Measurements from ENCODE around the gene PPP1R14C. TPM values are rescaled to one million over a fixed set of nuclear protein-coding genes. Genes with fewer than 3 reads are reported as not detected.

The PPP1R14C gene
- polyA plus RNA-seq, 2 of the 4 experiments (the other 2 are of a cell fraction) = 0.34 to 0.43 TPM

DNA sequence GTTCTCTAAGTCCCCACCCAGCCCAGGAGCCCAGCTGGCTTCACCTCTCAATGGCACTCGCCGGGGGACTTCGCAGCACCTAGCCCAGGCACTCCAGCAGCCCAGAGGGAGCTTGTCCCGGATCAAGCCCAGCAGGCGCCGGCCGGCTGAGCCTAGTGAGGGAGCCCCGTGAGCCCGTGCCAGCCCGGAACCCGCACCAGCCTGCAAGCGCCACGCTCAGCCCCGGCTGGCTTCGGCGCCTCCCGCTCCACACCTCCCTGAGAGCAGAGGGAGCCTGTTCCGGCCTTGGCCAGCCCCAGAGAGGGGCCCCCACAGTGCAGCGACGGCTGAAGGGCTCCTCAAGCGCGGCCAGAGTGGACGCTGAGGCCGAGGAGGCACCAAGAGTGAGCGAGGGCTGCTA, 27.1 kb upstream of the PPP1R14C start:
- H3K4me3 ChIP-seq = no peak overlapping the region
- H3K4me1 ChIP-seq = no peaks in the 10 kb centered on the region
- DNase-seq (ENCODE audit: low read depth in 1 of 2, low spot score in 1 of 2) (no peak), FAIRE-seq (no peak), ATAC-seq (no peak)
- H3K9me3 ChIP-seq = no peaks in the 10 kb centered on the region
- no peak overlapping the region for H3K27ac ChIP-seq
- TF ChIP-seq CHD4 (IDR thresholded peaks at IDR 0.05; ENCODE audit: borderline replicate concordance) = no peak
- TF ChIP-seq, protein P1, sequence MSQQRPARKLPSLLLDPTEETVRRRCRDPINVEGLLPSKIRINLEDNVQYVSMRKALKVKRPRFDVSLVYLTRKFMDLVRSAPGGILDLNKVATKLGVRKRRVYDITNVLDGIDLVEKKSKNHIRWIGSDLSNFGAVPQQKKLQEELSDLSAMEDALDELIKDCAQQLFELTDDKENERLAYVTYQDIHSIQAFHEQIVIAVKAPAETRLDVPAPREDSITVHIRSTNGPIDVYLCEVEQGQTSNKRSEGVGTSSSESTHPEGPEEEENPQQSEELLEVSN (IDR thresholded peaks at IDR 0.05; ENCODE audit: borderline replicate concordance, low read depth) = no peak
- TF ChIP-seq EHMT2 (IDR thresholded peaks at IDR 0.05; ENCODE audit: low read depth) = no peak
- TF ChIP-seq, protein P2, sequence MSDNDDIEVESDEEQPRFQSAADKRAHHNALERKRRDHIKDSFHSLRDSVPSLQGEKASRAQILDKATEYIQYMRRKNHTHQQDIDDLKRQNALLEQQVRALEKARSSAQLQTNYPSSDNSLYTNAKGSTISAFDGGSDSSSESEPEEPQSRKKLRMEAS (IDR thresholded peaks at IDR 0.05) = no peak
- TF ChIP-seq CEBPB (IDR thresholded peaks at IDR 0.05) = no peak
- TF ChIP-seq HOXB5 (CRISPR knock-in tag; IDR thresholded peaks at IDR 0.05) = no peak
- TF ChIP-seq HOXB13 (CRISPR knock-in tag; IDR thresholded peaks at IDR 0.05; ENCODE audit: low read depth) = no peak
- TF ChIP-seq KDM5A (IDR thresholded peaks at IDR 0.05) = no peak
- no peak for TF ChIP-seq ZC3H11A (IDR thresholded peaks at IDR 0.05)
- no peak for TF ChIP-seq RARB (CRISPR knock-in tag; IDR thresholded peaks at IDR 0.05)
- TF ChIP-seq KDM1A (IDR thresholded peaks at IDR 0.05; ENCODE audit: low read depth) = no peak
- no peak for TF ChIP-seq FOXS1 (CRISPR knock-in tag; IDR thresholded peaks at IDR 0.05)
- TF ChIP-seq, protein P3, sequence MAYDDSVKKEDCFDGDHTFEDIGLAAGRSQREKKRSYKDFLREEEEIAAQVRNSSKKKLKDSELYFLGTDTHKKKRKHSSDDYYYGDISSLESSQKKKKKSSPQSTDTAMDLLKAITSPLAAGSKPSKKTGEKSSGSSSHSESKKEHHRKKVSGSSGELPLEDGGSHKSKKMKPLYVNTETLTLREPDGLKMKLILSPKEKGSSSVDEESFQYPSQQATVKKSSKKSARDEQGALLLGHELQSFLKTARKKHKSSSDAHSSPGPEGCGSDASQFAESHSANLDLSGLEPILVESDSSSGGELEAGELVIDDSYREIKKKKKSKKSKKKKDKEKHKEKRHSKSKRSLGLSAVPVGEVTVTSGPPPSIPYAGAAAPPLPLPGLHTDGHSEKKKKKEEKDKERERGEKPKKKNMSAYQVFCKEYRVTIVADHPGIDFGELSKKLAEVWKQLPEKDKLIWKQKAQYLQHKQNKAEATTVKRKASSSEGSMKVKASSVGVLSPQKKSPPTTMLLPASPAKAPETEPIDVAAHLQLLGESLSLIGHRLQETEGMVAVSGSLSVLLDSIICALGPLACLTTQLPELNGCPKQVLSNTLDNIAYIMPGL (CRISPR knock-in tag; IDR thresholded peaks at IDR 0.05; ENCODE audit: borderline replicate concordance) = no peak
- no peak for TF ChIP-seq RCOR1 (IDR thresholded peaks at IDR 0.05; ENCODE audit: low read depth, low read length)
- WGBS (ENCODE audit: missing lambda C conversion rate) = no CpG with 5 or more reads among the region's 25 CpGs
- CTCF ChIA-PET = interaction anchor here (1.0 kb wide), 1 partner anchor 65 kb away, joined by 3 read pairs; no protein-coding TSS in a partner anchor
- no peak overlapping the region for H3K4me2 ChIP-seq
- POLR2A ChIA-PET = no interaction called here

DNA sequence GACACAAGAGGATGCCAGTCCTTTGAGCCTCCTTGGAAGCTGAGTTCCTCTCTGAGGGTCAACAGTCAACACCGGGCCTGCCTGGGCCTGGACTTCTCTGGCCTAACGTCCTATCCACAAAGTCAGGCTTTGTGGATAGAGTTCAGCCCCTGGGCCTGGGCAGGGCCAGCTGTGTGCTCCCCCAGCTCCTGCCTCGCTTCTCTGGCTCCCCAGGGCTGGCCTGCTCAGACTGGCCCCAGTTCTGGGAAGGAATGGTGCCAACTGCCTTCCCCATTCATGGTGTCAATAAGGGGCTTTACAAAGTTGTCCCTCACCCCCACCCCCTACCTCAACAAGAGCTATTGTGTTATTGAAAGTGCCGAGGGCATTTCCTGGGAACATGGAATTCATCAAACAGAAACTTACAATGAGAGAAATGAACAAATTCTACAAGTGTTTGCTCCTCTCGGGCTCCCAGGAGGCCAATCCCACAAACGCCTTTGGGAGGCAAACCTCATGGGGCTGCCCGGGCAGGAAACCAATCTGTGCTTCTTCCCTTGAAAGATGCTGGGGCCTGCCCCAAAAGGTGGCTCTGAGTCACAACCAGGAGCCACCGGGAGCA, 26.5 kb upstream of the PPP1R14C start:
- CTCF ChIA-PET = no interaction called here

More for the DNA sequence above, 26.5 kb upstream of the PPP1R14C start:
- TF ChIP-seq FOSL2 (IDR thresholded peaks at IDR 0.05) (no peak), FOSL2 (CRISPR knock-in tag; IDR thresholded peaks at IDR 0.05) (no peak), EHMT2 (IDR thresholded peaks at IDR 0.05; ENCODE audit: low read depth) (no peak), RNF2 (IDR thresholded peaks at IDR 0.05; ENCODE audit: borderline replicate concordance, low read depth) (no peak), HOXB13 (CRISPR knock-in tag; IDR thresholded peaks at IDR 0.05; ENCODE audit: low read depth) (no peak), ZFP36 (IDR thresholded peaks at IDR 0.05; ENCODE audit: borderline replicate concordance, partially characterized antibody) (no peak), KDM1A (IDR thresholded peaks at IDR 0.05; ENCODE audit: low read depth) (no peak), HEYL (CRISPR knock-in tag; IDR thresholded peaks at IDR 0.05) (no peak), EHF (CRISPR knock-in tag; IDR thresholded peaks at IDR 0.05) (no peak), TP53 (CRISPR knock-in tag; IDR thresholded peaks at IDR 0.05) (no peak), PHF8 (IDR thresholded peaks at IDR 0.05; ENCODE audit: borderline replicate concordance, low read depth) (no peak), CHD4 (IDR thresholded peaks at IDR 0.05; ENCODE audit: borderline replicate concordance) (no peak), RARB (CRISPR knock-in tag; IDR thresholded peaks at IDR 0.05) (no peak), ZNF302 (CRISPR knock-in tag; IDR thresholded peaks at IDR 0.05) (no peak), MAZ (IDR thresholded peaks at IDR 0.05; ENCODE audit: borderline replicate concordance, low read depth, low read length) (no peak), BHLHE40 (IDR thresholded peaks at IDR 0.05; ENCODE audit: low read depth, low read length) (no peak), RAD21 (conservative IDR thresholded peaks at IDR 0.05 in 1 of 2, IDR thresholded peaks at IDR 0.05 in 1 of 2) (no peak)
- TF ChIP-seq, protein P4, sequence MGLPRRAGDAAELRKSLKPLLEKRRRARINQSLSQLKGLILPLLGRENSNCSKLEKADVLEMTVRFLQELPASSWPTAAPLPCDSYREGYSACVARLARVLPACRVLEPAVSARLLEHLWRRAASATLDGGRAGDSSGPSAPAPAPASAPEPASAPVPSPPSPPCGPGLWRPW (IDR thresholded peaks at IDR 0.05) = no peak
- TF ChIP-seq, protein P3 (CRISPR knock-in tag; IDR thresholded peaks at IDR 0.05; ENCODE audit: borderline replicate concordance) = no peak
- TF ChIP-seq, protein P5, sequence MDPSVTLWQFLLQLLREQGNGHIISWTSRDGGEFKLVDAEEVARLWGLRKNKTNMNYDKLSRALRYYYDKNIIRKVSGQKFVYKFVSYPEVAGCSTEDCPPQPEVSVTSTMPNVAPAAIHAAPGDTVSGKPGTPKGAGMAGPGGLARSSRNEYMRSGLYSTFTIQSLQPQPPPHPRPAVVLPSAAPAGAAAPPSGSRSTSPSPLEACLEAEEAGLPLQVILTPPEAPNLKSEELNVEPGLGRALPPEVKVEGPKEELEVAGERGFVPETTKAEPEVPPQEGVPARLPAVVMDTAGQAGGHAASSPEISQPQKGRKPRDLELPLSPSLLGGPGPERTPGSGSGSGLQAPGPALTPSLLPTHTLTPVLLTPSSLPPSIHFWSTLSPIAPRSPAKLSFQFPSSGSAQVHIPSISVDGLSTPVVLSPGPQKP (IDR thresholded peaks at IDR 0.05; ENCODE audit: low read depth, low read length) = no peak
- TF ChIP-seq, protein P6, sequence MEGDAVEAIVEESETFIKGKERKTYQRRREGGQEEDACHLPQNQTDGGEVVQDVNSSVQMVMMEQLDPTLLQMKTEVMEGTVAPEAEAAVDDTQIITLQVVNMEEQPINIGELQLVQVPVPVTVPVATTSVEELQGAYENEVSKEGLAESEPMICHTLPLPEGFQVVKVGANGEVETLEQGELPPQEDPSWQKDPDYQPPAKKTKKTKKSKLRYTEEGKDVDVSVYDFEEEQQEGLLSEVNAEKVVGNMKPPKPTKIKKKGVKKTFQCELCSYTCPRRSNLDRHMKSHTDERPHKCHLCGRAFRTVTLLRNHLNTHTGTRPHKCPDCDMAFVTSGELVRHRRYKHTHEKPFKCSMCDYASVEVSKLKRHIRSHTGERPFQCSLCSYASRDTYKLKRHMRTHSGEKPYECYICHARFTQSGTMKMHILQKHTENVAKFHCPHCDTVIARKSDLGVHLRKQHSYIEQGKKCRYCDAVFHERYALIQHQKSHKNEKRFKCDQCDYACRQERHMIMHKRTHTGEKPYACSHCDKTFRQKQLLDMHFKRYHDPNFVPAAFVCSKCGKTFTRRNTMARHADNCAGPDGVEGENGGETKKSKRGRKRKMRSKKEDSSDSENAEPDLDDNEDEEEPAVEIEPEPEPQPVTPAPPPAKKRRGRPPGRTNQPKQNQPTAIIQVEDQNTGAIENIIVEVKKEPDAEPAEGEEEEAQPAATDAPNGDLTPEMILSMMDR (IDR thresholded peaks at IDR 0.05) = no peak
- Histone ChIP-seq H3K4me2 (no peak overlapping the region), H3K4me1 (no peaks in the 10 kb centered on the region), H3K27ac (no peak overlapping the region), H3K9me3 (no peaks in the 10 kb centered on the region), H3K4me3 (no peak overlapping the region)
- FAIRE-seq (no peak), DNase-seq (ENCODE audit: low read depth in 1 of 2, low spot score in 1 of 2) (no peak), ATAC-seq (no peak)
- POLR2A ChIA-PET = no interaction called here
- WGBS (ENCODE audit: missing lambda C conversion rate) = 46% methylated on average over 8 of the region's 8 CpGs
